GM18505 (cell line): ENCODE results near the gene TSG101.
A peak's percentile ranks its signal among the peaks of the same experiment; 100 is the strongest.

Experiments
- ATAC-seq: cut with Tn5 transposase; IDR thresholded peaks from one replicate; pipeline ENCODE4 v1.9.1; 2021; ENCODE audit not compliant: unreplicated experiment
- POLR2A ChIP-seq: IDR thresholded peaks from 4 replicates; pipeline ENCODE4 v1.6.1; 2011; ENCODE audit warnings: borderline replicate concordance; ENCODE audit not compliant: insufficient read depth, insufficient read length; ENCODE audit errors: extremely low read depth

Gene TSG101

GRCh38 chr11:18526521-18527296 lies at the start of gene TSG101:
Gene TSG101 (minus strand): TSS chr11:18526942. CDS start chr11:18526816, 126 bp downstream.
- peak; percentile 90 for TF ChIP-seq POLR2A
- peak; percentile 93 for ATAC-seq

- TF ChIP-seq POLR2A: no peak
- ATAC-seq: no peak
These were observed 48.6 kb upstream of the TSG101 start for GRCh38 chr11:18575361-18575760.

- no peak for TF ChIP-seq POLR2A
- ATAC-seq: no peak
These were observed 40.3 kb upstream of the TSG101 start for GRCh38 chr11:18567081-18567480.

GRCh38 chr11:18566406-18566805 lies 39.7 kb upstream of the TSG101 start:
- no peak for ATAC-seq
- TF ChIP-seq POLR2A: no peak

GRCh38 chr11:18564149-18564548 lies 37.4 kb upstream of the TSG101 start:
- ATAC-seq: no peak
- no peak for TF ChIP-seq POLR2A

- no peak for TF ChIP-seq POLR2A
- no peak for ATAC-seq
These were observed 36.5 kb upstream of the TSG101 start for GRCh38 chr11:18563090-18563730.

GRCh38 chr11:18548001-18548400 lies 21.3 kb upstream of the TSG101 start:
- TF ChIP-seq POLR2A: no peak
- ATAC-seq: no peak

- no peak for TF ChIP-seq POLR2A
- no peak for ATAC-seq
These were observed 13.7 kb upstream of the TSG101 start for GRCh38 chr11:18540207-18541009.

- ATAC-seq: no peak
- no peak for TF ChIP-seq POLR2A
These were observed 9.5 kb upstream of the TSG101 start for GRCh38 chr11:18536209-18536608.

- no peak for TF ChIP-seq POLR2A
These were observed 7.5 kb upstream of the TSG101 start for GRCh38 chr11:18534245-18534644.

GRCh38 chr11:18533365-18533764 lies 6.6 kb upstream of the TSG101 start:
- TF ChIP-seq POLR2A: no peak
- ATAC-seq: no peak

More at GRCh38 chr11:18534245-18534644, 7.5 kb upstream of the TSG101 start:
- ATAC-seq: no peak

- no peak for TF ChIP-seq POLR2A
- ATAC-seq: no peak
These were observed 770 bp upstream of the TSG101 start for GRCh38 chr11:18527512-18527911.

- TF ChIP-seq POLR2A: no peak
- no peak for ATAC-seq
These were observed 617 bp downstream of the TSG101 start for GRCh38 chr11:18526130-18526520.
